HL-60 (cell line): ENCODE data around the gene GZMH.

Experiments used
- DNase-seq, 2 experiments: peaks; one replicate each; pipeline ENCODE4 v3.0.0-alpha.2; 2010 to 2020; ENCODE audit warnings: low read depth in 1 of 2, low spot score in 1 of 2
- H3K27ac ChIP-seq: fragments of 250-450 bp; sonication (Bioruptor Pico); replicated peaks from 2 replicates; pipeline ENCODE4 v1.5.1; 2020; ENCODE audit warnings: mild to moderate bottlenecking, moderate library complexity
- H3K27me3 ChIP-seq: fragments of 250-450 bp; sonication (Bioruptor Pico); 2 replicates; pipeline ENCODE4 v1.5.1; 2021; ENCODE audit warnings: mild to moderate bottlenecking, moderate library complexity; ENCODE audit not compliant: insufficient read depth, poor library complexity, severe bottlenecking
- H3K4me3 ChIP-seq: replicated peaks from 2 replicates; pipeline ENCODE4 v1.5.1; 2011; ENCODE audit warnings: mild to moderate bottlenecking, control low read depth, low read length; ENCODE audit not compliant: insufficient read depth
- GABPA ChIP-seq: IDR thresholded peaks from 2 replicates; pipeline ENCODE4 v1.6.1; 2012; ENCODE audit warnings: low read depth
- POLR2AphosphoS5 ChIP-seq: IDR thresholded peaks from 2 replicates; pipeline ENCODE4 v1.6.1; 2012; ENCODE audit warnings: low read depth
- REST ChIP-seq: IDR thresholded peaks from 2 replicates; pipeline ENCODE4 v1.6.1; 2012; ENCODE audit warnings: low read depth; ENCODE audit not compliant: insufficient replicate concordance
- SPI1 ChIP-seq: IDR thresholded peaks from 2 replicates; pipeline ENCODE4 v1.6.1; 2012; ENCODE audit warnings: low read depth, mild to moderate bottlenecking, borderline replicate concordance
- TF ChIP-seq, protein P1 (sequence below): IDR thresholded peaks from one replicate; pipeline ENCODE4 v1.5.1; 2011; ENCODE audit warnings: low read length, control low read depth, inconsistent platforms; ENCODE audit not compliant: insufficient read depth

Gene GZMH

GRCh38 chr14:24576771-24577170 lies 32.7 kb downstream of the GZMH start:
- DNase-seq, result peak; percentile 68 to 76
- TF ChIP-seq POLR2AphosphoS5 (no peak), GABPA (no peak), SPI1 (no peak), REST (no peak)
- TF ChIP-seq, protein P1, sequence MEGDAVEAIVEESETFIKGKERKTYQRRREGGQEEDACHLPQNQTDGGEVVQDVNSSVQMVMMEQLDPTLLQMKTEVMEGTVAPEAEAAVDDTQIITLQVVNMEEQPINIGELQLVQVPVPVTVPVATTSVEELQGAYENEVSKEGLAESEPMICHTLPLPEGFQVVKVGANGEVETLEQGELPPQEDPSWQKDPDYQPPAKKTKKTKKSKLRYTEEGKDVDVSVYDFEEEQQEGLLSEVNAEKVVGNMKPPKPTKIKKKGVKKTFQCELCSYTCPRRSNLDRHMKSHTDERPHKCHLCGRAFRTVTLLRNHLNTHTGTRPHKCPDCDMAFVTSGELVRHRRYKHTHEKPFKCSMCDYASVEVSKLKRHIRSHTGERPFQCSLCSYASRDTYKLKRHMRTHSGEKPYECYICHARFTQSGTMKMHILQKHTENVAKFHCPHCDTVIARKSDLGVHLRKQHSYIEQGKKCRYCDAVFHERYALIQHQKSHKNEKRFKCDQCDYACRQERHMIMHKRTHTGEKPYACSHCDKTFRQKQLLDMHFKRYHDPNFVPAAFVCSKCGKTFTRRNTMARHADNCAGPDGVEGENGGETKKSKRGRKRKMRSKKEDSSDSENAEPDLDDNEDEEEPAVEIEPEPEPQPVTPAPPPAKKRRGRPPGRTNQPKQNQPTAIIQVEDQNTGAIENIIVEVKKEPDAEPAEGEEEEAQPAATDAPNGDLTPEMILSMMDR, result no peak
- no peaks in the 10 kb centered on the region for H3K27me3 ChIP-seq
- peak overlapping the region; percentile 85 for H3K27ac ChIP-seq
- peak overlapping the region; percentile 21 for H3K4me3 ChIP-seq

DNA sequence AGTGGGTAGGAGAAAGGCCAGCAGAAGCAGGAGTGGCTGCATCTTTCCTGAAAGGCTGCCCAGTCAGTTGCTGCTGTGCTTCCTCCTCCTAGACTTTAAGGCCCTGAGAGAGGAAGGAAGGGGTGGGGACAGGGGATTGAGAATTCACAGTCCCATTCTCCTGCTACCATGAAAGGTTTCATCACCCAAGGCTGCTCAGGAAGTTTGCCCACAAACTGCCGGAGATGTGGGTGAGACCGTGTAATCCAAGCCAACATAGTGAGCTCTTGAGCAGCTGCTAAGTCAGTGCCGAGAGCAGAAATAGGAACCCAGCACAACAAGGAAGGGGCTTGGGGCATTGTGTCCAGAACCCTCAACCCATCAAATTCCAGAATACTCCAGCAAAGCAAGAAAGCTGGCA lies 33.3 kb downstream of the GZMH start, which contains the start of gene CTSG:
Gene CTSG, minus strand, starts transcription at position 69 of the 400 bp plus-strand sequence. Its CDS starts 27 bp downstream, at position 42.
- Histone ChIP-seq H3K27me3 (no peaks in the 10 kb centered on the region), H3K27ac (peak within 1 kb of the TSS; percentile 85), H3K4me3 (peak within 1 kb of the TSS; percentile 52)
- TF ChIP-seq SPI1, result peak; percentile 50; the same call in 1 of the 2 replicates
- peak; percentile 85 for TF ChIP-seq POLR2AphosphoS5
- TF ChIP-seq GABPA, result no peak
- peak; percentile 89 to 96 for DNase-seq

- Histone ChIP-seq H3K27me3 (no peaks in the 10 kb centered on the region), H3K4me3 (peak overlapping the region; percentile 52), H3K27ac (no peak overlapping the region)
- TF ChIP-seq POLR2AphosphoS5 (no peak), GABPA (no peak), SPI1 (no peak), REST (no peak)
- TF ChIP-seq, protein P1, result no peak
- no peak for DNase-seq
Observed at GRCh38 chr14:24574206-24574774, 35.2 kb downstream of the GZMH start.

DNA sequence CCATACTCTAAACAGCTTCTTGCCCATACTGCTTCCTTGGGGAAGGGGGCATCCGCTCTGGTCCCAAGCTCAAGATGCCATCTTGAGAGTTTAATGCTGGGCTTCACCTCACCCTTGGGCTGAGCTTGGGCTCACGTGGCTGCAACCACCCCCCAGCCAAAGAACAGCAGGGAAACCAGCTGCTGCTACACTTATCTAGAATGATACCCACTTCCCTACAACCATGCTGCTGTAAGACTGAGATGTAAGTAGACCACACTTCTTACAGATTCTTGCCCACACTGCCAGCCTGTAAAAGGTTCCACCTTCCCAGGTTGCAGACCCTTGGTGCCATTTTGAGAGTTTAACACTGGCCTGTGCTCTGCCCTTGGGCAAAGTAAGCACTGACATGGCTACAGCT lies 43.2 kb downstream of the GZMH start:
- TF ChIP-seq GABPA (no peak), POLR2AphosphoS5 (no peak), SPI1 (no peak), REST (no peak)
- TF ChIP-seq, protein P1, result no peak
- Histone ChIP-seq H3K4me3 (no peak overlapping the region), H3K27me3 (no peaks in the 10 kb centered on the region), H3K27ac (no peak overlapping the region)
- DNase-seq, result no peak
